Measurements from ENCODE around the gene REM2.
"Not testable (repeated sequence)": the region's sequence is repeated elsewhere in the genome, so short reads cannot be mapped to it uniquely, and the experiment has no call there.

GRCh38 chr14:22854296-22854695, 28.7 kb upstream of the REM2 start:
- not testable (repeated sequence) for TF ChIP-seq CTCF (IDR thresholded peaks at IDR 0.05); ZFX (IDR thresholded peaks at IDR 0.05; ENCODE audit: borderline replicate concordance)
